Activated T-helper 17 cell treated with anti-CD3 and anti-CD28 coated beads, Interleukin-2, amount 50 U/mL, for 72 hours (primary cell): ENCODE data around the gene SLC35F3. TPM values are rescaled to one million over a fixed set of nuclear protein-coding genes. Genes with fewer than 3 reads are reported as not detected.
"Not testable (repeated sequence)": the region's sequence is repeated elsewhere in the genome, so short reads cannot be mapped to it uniquely, and the experiment has no call there.

Source experiments
- ATAC-seq: fragments of 150-1000 bp; cut with Tn5 transposase; replicated peaks from 2 replicates; pipeline ENCODE4 v1.10.0; 2021; ENCODE audit warnings: mild to moderate bottlenecking, moderate library complexity
- H3K27ac Mint-ChIP-seq: one replicate; pipeline ENCODE4 v1.8.0; 2022; ENCODE audit warnings: mixed read lengths
- H3K27me3 Mint-ChIP-seq: one replicate; pipeline ENCODE4 v1.8.0; 2022; ENCODE audit warnings: mixed read lengths
- H3K36me3 Mint-ChIP-seq: one replicate; pipeline ENCODE4 v1.8.0; 2022; ENCODE audit warnings: low read depth, mild to moderate bottlenecking, mixed read lengths
- H3K4me1 Mint-ChIP-seq: one replicate; pipeline ENCODE4 v1.8.0; 2022; ENCODE audit warnings: mixed read lengths
- H3K4me3 Mint-ChIP-seq: one replicate; pipeline ENCODE4 v1.8.0; 2022; ENCODE audit warnings: mild to moderate bottlenecking, mixed read lengths
- H3K9me3 Mint-ChIP-seq: one replicate; pipeline ENCODE4 v1.8.0; 2022; ENCODE audit warnings: mixed read lengths
- total RNA-seq, 2 donors: library from RNA; stranded (reverse); gene quantifications; one replicate each; pipeline ENCODE4 v1.2.3, GENCODE V29; 2022

SLC35F3 gene
- total RNA-seq, 2 donors from 2014 or later: 0.13 to 1.5 TPM

- Mint-ChIP-seq H3K27ac (no peak overlapping the region), H3K36me3 (no peaks in the 10 kb centered on the region), H3K27me3 (peaks cover 34% of the 10 kb centered on the region), H3K4me3 (no peak overlapping the region), H3K9me3 (no peaks in the 10 kb centered on the region), H3K4me1 (no peaks in the 10 kb centered on the region)
- peak; percentile 34 for ATAC-seq
Measured at GRCh38 chr1:234154320-234155251, 250.1 kb downstream of the SLC35F3 start.

DNA sequence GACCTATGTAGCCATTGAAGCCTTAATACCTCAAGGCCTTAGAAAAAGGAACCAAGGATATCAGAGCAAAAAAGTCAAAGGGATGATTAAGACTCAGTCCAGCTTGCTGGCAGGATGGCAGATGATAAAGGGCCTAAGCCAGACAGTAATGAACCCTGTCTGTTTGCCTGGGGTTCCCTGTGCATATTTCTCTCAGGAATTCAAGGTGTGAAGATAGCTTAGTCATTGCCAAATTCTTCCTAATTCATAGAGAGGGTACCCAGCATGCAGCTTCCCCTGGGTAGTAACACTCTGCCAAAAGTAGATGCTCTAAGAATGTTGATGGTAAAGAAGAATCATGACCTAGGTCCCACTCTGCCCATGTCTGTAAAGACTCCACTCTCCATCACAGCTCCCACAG lies 258.2 kb downstream of the SLC35F3 start:
- Mint-ChIP-seq H3K27me3 (peaks cover 13% of the 10 kb centered on the region), H3K4me3 (no peak overlapping the region), H3K36me3 (no peaks in the 10 kb centered on the region), H3K4me1 (no peaks in the 10 kb centered on the region), H3K27ac (no peak overlapping the region), H3K9me3 (no peaks in the 10 kb centered on the region)
- no peak for ATAC-seq

GRCh38 chr1:234163267-234163919 lies 258.9 kb downstream of the SLC35F3 start:
- Mint-ChIP-seq H3K27me3 (peaks cover 9% of the 10 kb centered on the region), H3K27ac (no peak overlapping the region), H3K9me3 (no peaks in the 10 kb centered on the region), H3K4me3 (no peak overlapping the region), H3K4me1 (no peaks in the 10 kb centered on the region), H3K36me3 (no peaks in the 10 kb centered on the region)
- no peak for ATAC-seq

- no peak overlapping the region for H3K27ac Mint-ChIP-seq
- no peaks in the 10 kb centered on the region for H3K36me3 Mint-ChIP-seq
- H3K4me3 Mint-ChIP-seq: no peak overlapping the region
- ATAC-seq: no peak
- H3K4me1 Mint-ChIP-seq: no peaks in the 10 kb centered on the region
- H3K27me3 Mint-ChIP-seq: peaks cover 9% of the 10 kb centered on the region
- H3K9me3 Mint-ChIP-seq: no peaks in the 10 kb centered on the region
Measured at GRCh38 chr1:234164098-234164709, 259.7 kb downstream of the SLC35F3 start.

- no peak for ATAC-seq
- Mint-ChIP-seq H3K9me3 (no peaks in the 10 kb centered on the region), H3K27ac (no peak overlapping the region), H3K27me3 (peaks cover 7% of the 10 kb centered on the region), H3K4me3 (no peak overlapping the region), H3K36me3 (no peaks in the 10 kb centered on the region), H3K4me1 (no peaks in the 10 kb centered on the region)
Measured at GRCh38 chr1:234168061-234168724, 263.7 kb downstream of the SLC35F3 start.

- H3K36me3 Mint-ChIP-seq: no peaks in the 10 kb centered on the region
- H3K4me1 Mint-ChIP-seq: no peaks in the 10 kb centered on the region
- ATAC-seq: no peak
- no peaks in the 10 kb centered on the region for H3K9me3 Mint-ChIP-seq
- H3K4me3 Mint-ChIP-seq: no peak overlapping the region
- no peak overlapping the region for H3K27ac Mint-ChIP-seq
- peaks cover 2% of the 10 kb centered on the region for H3K27me3 Mint-ChIP-seq
Measured at GRCh38 chr1:234169161-234169849, 264.8 kb downstream of the SLC35F3 start.

- Mint-ChIP-seq H3K4me3 (peak overlapping the region; percentile 10), H3K36me3 (no peaks in the 10 kb centered on the region), H3K27me3 (peaks cover 3% of the 10 kb centered on the region), H3K27ac (no peak overlapping the region), H3K9me3 (no peaks in the 10 kb centered on the region), H3K4me1 (no peaks in the 10 kb centered on the region)
- no peak for ATAC-seq
Measured at GRCh38 chr1:234170067-234170466, 265.6 kb downstream of the SLC35F3 start.

DNA sequence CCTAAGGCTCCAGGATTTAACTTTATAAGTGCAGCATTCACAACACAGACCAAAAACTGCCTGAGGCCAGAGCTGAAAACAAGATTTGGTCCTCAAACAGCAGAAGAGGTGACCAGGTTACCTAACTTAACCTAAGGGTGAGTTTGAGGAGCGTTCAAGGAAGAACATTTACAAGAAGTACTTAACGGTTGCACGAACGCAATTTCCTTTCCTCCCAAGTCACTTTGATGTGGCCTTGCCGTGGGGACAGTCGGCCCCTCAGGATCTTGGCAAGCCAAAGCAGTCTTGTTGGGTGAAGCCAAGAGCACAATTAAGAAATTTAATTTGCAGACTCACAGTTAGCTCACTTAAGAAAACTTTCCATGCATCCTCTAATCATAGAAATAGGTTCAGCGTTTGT lies 266.1 kb downstream of the SLC35F3 start:
- Mint-ChIP-seq H3K27ac (no peak overlapping the region), H3K9me3 (no peaks in the 10 kb centered on the region), H3K4me3 (peak overlapping the region; percentile 10), H3K27me3 (peaks cover 3% of the 10 kb centered on the region), H3K36me3 (no peaks in the 10 kb centered on the region), H3K4me1 (no peaks in the 10 kb centered on the region)
- ATAC-seq: peak; percentile 18

DNA sequence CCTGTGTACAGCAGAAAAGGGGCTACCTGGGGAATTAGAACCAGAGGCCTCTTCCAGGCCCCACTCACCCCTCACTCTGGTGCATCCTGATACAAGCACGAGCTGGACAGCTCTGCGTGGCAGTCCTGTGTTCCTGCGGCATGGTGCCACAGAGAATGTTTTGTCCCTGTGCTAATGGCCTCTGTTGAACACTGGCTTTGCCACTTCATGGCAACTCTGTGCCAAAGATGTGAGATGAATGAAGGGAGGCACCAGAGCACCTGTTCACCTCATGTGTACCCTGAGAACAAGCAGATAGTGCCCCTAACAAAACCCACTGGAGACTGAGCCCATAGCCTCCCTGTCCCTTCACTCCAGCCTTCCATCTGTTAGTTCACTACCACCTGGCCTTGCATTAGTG lies 269.5 kb downstream of the SLC35F3 start:
- ATAC-seq: no peak
- Mint-ChIP-seq H3K4me1 (no peaks in the 10 kb centered on the region), H3K27ac (no peak overlapping the region), H3K4me3 (no peak overlapping the region), H3K36me3 (no peaks in the 10 kb centered on the region), H3K27me3 (peaks cover 23% of the 10 kb centered on the region), H3K9me3 (peaks cover 3% of the 10 kb centered on the region)

- Mint-ChIP-seq H3K4me3 (no peak overlapping the region), H3K27ac (no peak overlapping the region), H3K36me3 (no peaks in the 10 kb centered on the region), H3K27me3 (peaks cover 31% of the 10 kb centered on the region), H3K9me3 (peaks cover 3% of the 10 kb centered on the region), H3K4me1 (no peaks in the 10 kb centered on the region)
- ATAC-seq: no peak
Measured at GRCh38 chr1:234175363-234175762, 270.9 kb downstream of the SLC35F3 start.

DNA sequence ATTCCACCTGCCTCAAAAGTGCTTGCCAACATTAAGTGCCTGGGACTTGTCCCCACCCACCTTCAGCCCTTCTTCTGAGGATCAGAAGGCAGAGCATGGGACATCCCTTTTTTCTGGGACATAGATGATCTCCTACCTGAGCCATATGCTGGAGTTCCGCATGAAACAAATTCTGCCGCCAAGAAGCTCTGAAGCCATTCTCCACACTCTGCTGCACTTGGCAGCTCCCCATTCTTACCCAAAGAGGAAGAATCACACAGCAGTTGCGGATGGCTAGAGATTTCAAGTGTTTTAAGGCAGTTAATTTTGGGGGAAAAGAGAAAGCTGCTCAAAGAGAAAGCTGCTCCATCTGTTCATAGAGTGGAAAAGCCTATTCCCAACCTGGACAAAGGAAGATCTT lies 271.5 kb downstream of the SLC35F3 start:
- H3K9me3 Mint-ChIP-seq: peaks cover 3% of the 10 kb centered on the region
- no peaks in the 10 kb centered on the region for H3K36me3 Mint-ChIP-seq
- H3K27ac Mint-ChIP-seq: no peak overlapping the region
- H3K27me3 Mint-ChIP-seq: peaks cover 34% of the 10 kb centered on the region
- ATAC-seq: no peak
- H3K4me3 Mint-ChIP-seq: no peak overlapping the region
- no peaks in the 10 kb centered on the region for H3K4me1 Mint-ChIP-seq

GRCh38 chr1:234176847-234177246 lies 272.4 kb downstream of the SLC35F3 start:
- H3K4me1 Mint-ChIP-seq, H3K36me3 Mint-ChIP-seq, ATAC-seq, H3K27ac Mint-ChIP-seq, H3K4me3 Mint-ChIP-seq, H3K9me3 Mint-ChIP-seq: not testable (repeated sequence)
- H3K27me3 Mint-ChIP-seq: peaks cover 37% of the 10 kb centered on the region

DNA sequence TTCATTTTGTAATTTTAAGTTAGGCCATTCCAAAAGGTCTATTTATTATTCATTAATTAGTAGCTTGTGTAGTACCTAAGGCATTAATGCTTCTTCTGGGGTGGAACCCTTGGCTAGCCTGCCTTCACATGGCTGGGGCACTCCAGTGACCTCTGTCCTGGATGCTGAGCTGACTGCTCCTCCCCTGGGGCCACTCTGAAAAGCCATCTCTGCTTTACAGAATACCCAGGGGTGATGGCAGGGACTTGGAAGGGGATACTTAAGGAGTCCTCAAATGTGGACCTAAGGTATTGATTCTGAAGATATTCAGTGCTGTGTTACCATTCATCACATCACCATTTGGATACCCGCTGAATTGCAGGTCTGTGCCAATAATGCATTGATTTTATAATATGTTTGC lies 281.0 kb downstream of the SLC35F3 start:
- Mint-ChIP-seq H3K27ac (no peak overlapping the region), H3K4me3 (no peak overlapping the region), H3K4me1 (no peaks in the 10 kb centered on the region), H3K36me3 (no peaks in the 10 kb centered on the region), H3K27me3 (peaks cover 56% of the 10 kb centered on the region), H3K9me3 (peaks cover 4% of the 10 kb centered on the region)
- ATAC-seq: no peak
